Measurements from ENCODE around the gene CGNL1.

Gene CGNL1

DNA sequence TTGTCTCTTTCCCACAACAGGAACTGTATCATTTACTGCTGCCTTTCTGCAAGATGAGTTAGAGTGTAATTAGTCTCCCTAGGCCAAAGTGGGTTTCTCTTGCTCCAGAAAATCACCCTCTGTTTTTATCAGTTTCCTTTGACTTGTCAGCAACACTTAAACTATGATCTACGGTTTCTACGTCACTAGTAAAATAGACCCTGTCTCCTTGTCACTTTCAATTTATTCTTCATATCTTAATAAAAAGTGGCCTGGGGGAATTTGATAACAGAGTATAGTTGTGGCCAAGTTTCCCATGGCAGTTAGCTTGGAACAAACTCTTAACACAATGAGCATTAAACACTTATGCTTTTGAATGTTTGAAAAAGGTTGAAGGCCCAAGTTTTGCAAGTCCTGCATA is 79.6 kb downstream of the CGNL1 start:
- Histone ChIP-seq H3K27me3 (replicated peaks; ENCODE audit: control insufficient read depth, insufficient read depth, low read length) (peaks cover 4% of the 10 kb centered on the region; the same call in 1 of the 2 replicates), H3K4me3 (replicated peaks; ENCODE audit: low read depth, low read length) (no peak overlapping the region), H3K36me3 (ENCODE audit: control insufficient read depth, insufficient read depth, low read length) (no peaks in the 10 kb centered on the region)
- DNase-seq (ENCODE audit: extremely low read depth, insufficient read length): no peak
- TF ChIP-seq, protein P1, sequence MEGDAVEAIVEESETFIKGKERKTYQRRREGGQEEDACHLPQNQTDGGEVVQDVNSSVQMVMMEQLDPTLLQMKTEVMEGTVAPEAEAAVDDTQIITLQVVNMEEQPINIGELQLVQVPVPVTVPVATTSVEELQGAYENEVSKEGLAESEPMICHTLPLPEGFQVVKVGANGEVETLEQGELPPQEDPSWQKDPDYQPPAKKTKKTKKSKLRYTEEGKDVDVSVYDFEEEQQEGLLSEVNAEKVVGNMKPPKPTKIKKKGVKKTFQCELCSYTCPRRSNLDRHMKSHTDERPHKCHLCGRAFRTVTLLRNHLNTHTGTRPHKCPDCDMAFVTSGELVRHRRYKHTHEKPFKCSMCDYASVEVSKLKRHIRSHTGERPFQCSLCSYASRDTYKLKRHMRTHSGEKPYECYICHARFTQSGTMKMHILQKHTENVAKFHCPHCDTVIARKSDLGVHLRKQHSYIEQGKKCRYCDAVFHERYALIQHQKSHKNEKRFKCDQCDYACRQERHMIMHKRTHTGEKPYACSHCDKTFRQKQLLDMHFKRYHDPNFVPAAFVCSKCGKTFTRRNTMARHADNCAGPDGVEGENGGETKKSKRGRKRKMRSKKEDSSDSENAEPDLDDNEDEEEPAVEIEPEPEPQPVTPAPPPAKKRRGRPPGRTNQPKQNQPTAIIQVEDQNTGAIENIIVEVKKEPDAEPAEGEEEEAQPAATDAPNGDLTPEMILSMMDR (IDR thresholded peaks at IDR 0.05; ENCODE audit: insufficient read depth, low read length, poor library complexity, severe bottlenecking): no peak

- H3K4me3 ChIP-seq (replicated peaks; ENCODE audit: low read depth, low read length): no peak overlapping the region
- H3K27me3 ChIP-seq (replicated peaks; ENCODE audit: control insufficient read depth, insufficient read depth, low read length): peaks cover 4% of the 10 kb centered on the region; the same call in 1 of the 2 replicates
- H3K36me3 ChIP-seq (ENCODE audit: control insufficient read depth, insufficient read depth, low read length): no peaks in the 10 kb centered on the region
- no peak for DNase-seq (ENCODE audit: extremely low read depth, insufficient read length)
- TF ChIP-seq, protein P1 (IDR thresholded peaks at IDR 0.05; ENCODE audit: insufficient read depth, low read length, poor library complexity, severe bottlenecking): no peak
Observed at GRCh38 chr15:57456559-57456958, 80.3 kb downstream of the CGNL1 start.

DNA sequence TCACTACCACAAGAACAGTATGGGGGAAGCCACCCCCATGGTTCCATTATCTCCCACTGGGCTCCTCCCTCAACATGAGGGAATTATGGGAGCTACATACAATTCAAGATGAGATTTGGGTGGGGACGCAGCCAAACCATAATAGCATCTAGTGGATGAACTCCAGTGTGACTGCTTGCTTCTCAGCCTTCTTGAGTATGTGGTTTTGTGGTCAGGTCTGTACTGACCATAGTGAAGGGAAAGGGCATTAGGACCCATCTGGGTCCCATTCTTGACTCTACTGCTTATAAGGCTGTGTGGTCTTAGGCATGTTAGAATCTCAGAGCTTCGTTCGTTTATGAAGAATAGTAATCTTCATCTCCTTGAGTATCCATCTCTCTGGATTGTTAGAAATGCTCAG is 81.4 kb downstream of the CGNL1 start:
- peaks cover 3% of the 10 kb centered on the region; the same call in 1 of the 2 replicates for H3K27me3 ChIP-seq (replicated peaks; ENCODE audit: control insufficient read depth, insufficient read depth, low read length)
- no peak overlapping the region for H3K4me3 ChIP-seq (replicated peaks; ENCODE audit: low read depth, low read length)
- H3K36me3 ChIP-seq (ENCODE audit: control insufficient read depth, insufficient read depth, low read length): no peaks in the 10 kb centered on the region
- TF ChIP-seq, protein P1 (IDR thresholded peaks at IDR 0.05; ENCODE audit: insufficient read depth, low read length, poor library complexity, severe bottlenecking): no peak
- DNase-seq (ENCODE audit: extremely low read depth, insufficient read length): no peak

- DNase-seq (ENCODE audit: extremely low read depth, insufficient read length): no peak
- TF ChIP-seq, protein P1 (IDR thresholded peaks at IDR 0.05; ENCODE audit: insufficient read depth, low read length, poor library complexity, severe bottlenecking): no peak
- H3K36me3 ChIP-seq (ENCODE audit: control insufficient read depth, insufficient read depth, low read length): no peaks in the 10 kb centered on the region
- 0 out of 2 replicates have a peak, but pooled peaks cover 3% of the 10 kb centered on the region for H3K27me3 ChIP-seq (replicated peaks; ENCODE audit: control insufficient read depth, insufficient read depth, low read length)
- H3K4me3 ChIP-seq (replicated peaks; ENCODE audit: low read depth, low read length): no peak overlapping the region
Observed at GRCh38 chr15:57458356-57458781, 82.1 kb downstream of the CGNL1 start.

- DNase-seq (ENCODE audit: extremely low read depth, insufficient read length): no peak
- Histone ChIP-seq H3K36me3 (ENCODE audit: control insufficient read depth, insufficient read depth, low read length) (no peaks in the 10 kb centered on the region), H3K4me3 (replicated peaks; ENCODE audit: low read depth, low read length) (no peak overlapping the region), H3K27me3 (replicated peaks; ENCODE audit: control insufficient read depth, insufficient read depth, low read length) (0 out of 2 replicates have a peak, but pooled peaks cover 1% of the 10 kb centered on the region)
- TF ChIP-seq, protein P1 (IDR thresholded peaks at IDR 0.05; ENCODE audit: insufficient read depth, low read length, poor library complexity, severe bottlenecking): no peak
Observed at GRCh38 chr15:57460208-57460816, 84.0 kb downstream of the CGNL1 start.
